ENCODE results near the gene ARHGDIA. TPM values are rescaled to one million over a fixed set of nuclear protein-coding genes. Genes with fewer than 3 reads are reported as not detected.

The ARHGDIA gene
- total and polyA plus RNA-seq, 2 of the 8 experiments (the other 6 are each of a cell fraction or from before 2014, with no cell fraction given), result 62.4 to 217 TPM

DNA sequence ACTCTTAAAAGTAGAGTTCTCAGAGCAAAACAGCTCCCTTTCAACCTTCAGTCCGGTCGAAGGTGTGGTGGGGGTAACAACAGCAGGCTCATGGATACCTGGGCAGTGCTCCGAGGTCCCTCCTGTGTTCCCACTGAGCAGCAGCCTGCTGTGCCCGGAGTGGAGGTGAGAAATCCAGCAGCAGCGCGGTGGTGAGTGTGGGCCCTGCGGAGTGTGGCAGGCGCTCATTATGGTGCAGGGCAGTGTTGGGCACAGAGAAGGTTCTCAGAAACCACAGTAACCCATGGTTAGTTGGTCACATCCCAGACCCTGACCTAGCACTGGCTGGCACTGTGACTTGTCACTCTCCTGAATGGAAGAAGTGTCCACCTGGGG is 5.8 kb downstream of the ARHGDIA start:
- Histone ChIP-seq H4K20me1 (replicated peaks in 1 of 2; ENCODE audit: control insufficient read depth in 1 of 2, insufficient read depth in 2 of 2, low read length in 2 of 2) (peaks cover 11 to 46% of the 10 kb centered on the region in 2 experiments), H4K91ac (replicated peaks; ENCODE audit: insufficient read length, low read length) (no peak overlapping the region), H2BK120ac (replicated peaks; ENCODE audit: low read depth, low read length) (no peak overlapping the region), H2AFZ (ENCODE audit: low read length) (no peak overlapping the region), H3K27ac (ENCODE audit: low read depth, low read length) (no peak overlapping the region), H3K9ac (replicated peaks in 1 of 4; ENCODE audit: extremely low read depth in 1 of 4, low read depth in 3 of 4, low read length in 3 of 4) (no peak overlapping the region), H3K56ac (replicated peaks; ENCODE audit: insufficient read length, low read depth, low read length) (no peak overlapping the region), H3K79me1 (ENCODE audit: low read depth, low read length) (peaks cover 3% of the 10 kb centered on the region), H3K23ac (ENCODE audit: insufficient read length) (no peak overlapping the region), H3K9me3 (ENCODE audit: insufficient read depth in 2 of 2, low read depth in 1 of 2, low read length in 1 of 2) (no peaks in the 10 kb centered on the region), H3K4me2 (ENCODE audit: insufficient read depth in 1 of 2, low read depth in 2 of 2, low read length in 2 of 2) (no peak overlapping the region), H2BK5ac (ENCODE audit: low read depth, low read length) (no peak overlapping the region), H4K8ac (ENCODE audit: extremely low read depth, insufficient read depth, low read length) (no peak overlapping the region), H3K14ac (ENCODE audit: insufficient read length) (no peak overlapping the region), H3K4me3 (ENCODE audit: extremely low read depth in 1 of 4, insufficient read depth in 2 of 4, low read depth in 3 of 4, low read length in 4 of 4) (no peak overlapping the region), H2BK20ac (ENCODE audit: low read length) (no peak overlapping the region), H3K36me3 (ENCODE audit: control insufficient read depth in 2 of 4, insufficient read depth in 4 of 4, low read length in 3 of 4) (peaks cover 2 to 29% (median 9%) of the 10 kb centered on the region in 4 experiments; a peak in 4 of 8 replicates), H3K27me3 (replicated peaks in 1 of 4; ENCODE audit: control insufficient read depth in 3 of 4, extremely low read depth in 1 of 4, insufficient read depth in 3 of 4, low read length in 3 of 4) (no peaks in the 10 kb centered on the region), H3K18ac (ENCODE audit: extremely low read depth, low read length) (no peak overlapping the region), H3K79me2 (ENCODE audit: control insufficient read depth in 1 of 2, insufficient read depth in 2 of 2, low read length in 2 of 2) (peaks cover 0 to 31% of the 10 kb centered on the region in 2 experiments; a peak in 3 of 4 replicates), H2AK5ac (ENCODE audit: low read depth, low read length) (no peak overlapping the region), H2BK12ac (ENCODE audit: low read depth, low read length) (no peak overlapping the region), H2BK15ac (ENCODE audit: low read length) (no peak overlapping the region), H3K4me1 (replicated peaks in 1 of 4; ENCODE audit: control insufficient read depth in 3 of 4, insufficient read depth in 4 of 4, low read length in 3 of 4) (peaks cover 0 to 28% (median 21%) of the 10 kb centered on the region in 4 experiments; a peak in 5 of 7 replicates), H3K23me2 (ENCODE audit: low read depth, low read length) (peaks cover 5% of the 10 kb centered on the region; the same call in 1 of the 2 replicates), H4K5ac (ENCODE audit: insufficient read length, low read depth, low read length) (no peak overlapping the region), H3K4ac (replicated peaks; ENCODE audit: insufficient read length, low read depth, low read length) (no peak overlapping the region)
- DNase-seq (ENCODE audit: low read depth in 1 of 2, low spot score in 2 of 2) (no peak), FAIRE-seq (no peak)
- TF ChIP-seq KDM1A (IDR thresholded peaks at IDR 0.05; ENCODE audit: borderline replicate concordance, low read length), result no peak
- whole genome bisulfite sequencing, 2 experiments (ENCODE audit: extremely low coverage in 1 of 2, insufficient coverage in 1 of 2, insufficient read length in 1 of 2, insufficient replicate concordance in 2 of 2, low coverage in 1 of 2, low lambda C conversion rate in 2 of 2, missing lambda C conversion rate in 1 of 2), result 95% methylated on average over 8 of the region's 8 CpGs; no CpG with 5 or more reads in 1 of the 2 experiments
- ChIA-PET POLR2A (ENCODE audit: partially characterized antibody) (interaction anchor here (0.9 to 6.6 kb wide), 14 partner anchors 8 to 239 kb away, joined by 3 to 36 read pairs (median 4); partner anchors contain the start of gene MCRIP1), CTCF (ENCODE audit: partially characterized antibody) (interaction anchor here (0.6 to 1.2 kb wide), 4 partner anchors 60 to 158 kb away, joined by 3 read pairs; no protein-coding TSS in a partner anchor)
